Heart left ventricle (tissue), 13 donors: ENCODE data around the gene KRT5.

Source experiments
- POLR2A ChIP-seq, 2 donors: fragments of 450-650 bp; IDR thresholded peaks; one replicate each; pipeline ENCODE4 v1.6.1; 2017; ENCODE audit warnings: antibody characterized with exemption in 2 of 2, mild to moderate bottlenecking in 2 of 2, moderate library complexity in 2 of 2
- TF ChIP-seq, protein P1 (sequence below), 12 donors: fragments of 200-600 bp; sonication (generic) in 4 of 12; IDR thresholded peaks; one replicate each; pipeline versions ENCODE4 v1.5.0 to v1.8.0; 2018 to 2022; ENCODE audit warnings: antibody characterized with exemption in 12 of 12, mild to moderate bottlenecking in 5 of 12
- donor health status: ischemic (EF 13 %, LVEDD 7.1; RV severe dilation, severe dysfunction).
- donor health status: DM: no; HTN: yes; CAD: no.
- donor health status: DM: no; HTN: no; CAD: no.
- donor health status: ischemic (EF 25% LVEDD 6.9; RV normal size, moderate dysfunction).
- donor health status: ischemic (EF 25% LVEDD 5.7; RV mildly dilated, moderate dysfunction).
- donor health status: ischemic (EF 35%, LVEDD 5.7; RV mildly dilated, moderate dysfunction).
- donor health status: nonischemic (EF 11% LVEDD 7.7; RV severe dilation, severe dysfunction).
- donor health status: DM: yes; HTN: yes; CAD: no.
- donor health status: PGD.
- donor health status: ischemic (EF 29% LVEDD 5.4; RV normal size, mild dysfunction).
- donor health status: nonischemic (EF 23%, LVEDD 6.1; RV moderate dilation, normal function).

DNA sequence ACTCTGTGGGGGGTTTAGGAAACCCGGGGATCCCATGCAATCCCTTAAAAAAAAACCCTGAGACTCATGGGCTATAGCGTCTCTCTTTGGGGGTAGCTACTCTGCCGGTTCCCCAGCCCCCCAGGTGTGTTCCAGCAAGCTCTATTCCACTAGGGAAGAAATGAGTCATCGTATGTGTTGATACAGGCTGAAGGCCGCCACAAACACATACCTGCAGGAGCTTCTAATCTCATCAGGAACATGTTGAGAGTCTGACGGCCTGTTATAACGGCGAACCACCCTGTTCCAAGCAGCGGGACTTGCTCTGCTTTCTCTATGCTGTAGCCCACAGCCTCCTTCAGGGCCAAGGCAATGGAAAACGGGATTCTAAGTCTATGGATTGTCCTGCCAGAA lies 977 bp upstream of the KRT5 start:
- TF ChIP-seq, protein P1, sequence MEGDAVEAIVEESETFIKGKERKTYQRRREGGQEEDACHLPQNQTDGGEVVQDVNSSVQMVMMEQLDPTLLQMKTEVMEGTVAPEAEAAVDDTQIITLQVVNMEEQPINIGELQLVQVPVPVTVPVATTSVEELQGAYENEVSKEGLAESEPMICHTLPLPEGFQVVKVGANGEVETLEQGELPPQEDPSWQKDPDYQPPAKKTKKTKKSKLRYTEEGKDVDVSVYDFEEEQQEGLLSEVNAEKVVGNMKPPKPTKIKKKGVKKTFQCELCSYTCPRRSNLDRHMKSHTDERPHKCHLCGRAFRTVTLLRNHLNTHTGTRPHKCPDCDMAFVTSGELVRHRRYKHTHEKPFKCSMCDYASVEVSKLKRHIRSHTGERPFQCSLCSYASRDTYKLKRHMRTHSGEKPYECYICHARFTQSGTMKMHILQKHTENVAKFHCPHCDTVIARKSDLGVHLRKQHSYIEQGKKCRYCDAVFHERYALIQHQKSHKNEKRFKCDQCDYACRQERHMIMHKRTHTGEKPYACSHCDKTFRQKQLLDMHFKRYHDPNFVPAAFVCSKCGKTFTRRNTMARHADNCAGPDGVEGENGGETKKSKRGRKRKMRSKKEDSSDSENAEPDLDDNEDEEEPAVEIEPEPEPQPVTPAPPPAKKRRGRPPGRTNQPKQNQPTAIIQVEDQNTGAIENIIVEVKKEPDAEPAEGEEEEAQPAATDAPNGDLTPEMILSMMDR (IDR thresholded peaks at IDR 0.05): no peak
- no peak for TF ChIP-seq POLR2A (IDR thresholded peaks at IDR 0.05)
